Stimulated activated CD8-positive, alpha-beta memory T cell treated with anti-CD3 and anti-CD28 coated beads, Interleukin-7, amount 100 ng/mL, for 1 hour (primary cell): ENCODE measurements around the gene IGFBP1.
"Not testable (repeated sequence)": the region's sequence is repeated elsewhere in the genome, so short reads cannot be mapped to it uniquely, and the experiment has no call there.

Experiments used
- DNase-seq, 2 donors: peaks; one replicate each; pipeline ENCODE4 v3.0.0-alpha.2; 2020; ENCODE audit warnings: low read depth in 2 of 2

IGFBP1 gene

DNA sequence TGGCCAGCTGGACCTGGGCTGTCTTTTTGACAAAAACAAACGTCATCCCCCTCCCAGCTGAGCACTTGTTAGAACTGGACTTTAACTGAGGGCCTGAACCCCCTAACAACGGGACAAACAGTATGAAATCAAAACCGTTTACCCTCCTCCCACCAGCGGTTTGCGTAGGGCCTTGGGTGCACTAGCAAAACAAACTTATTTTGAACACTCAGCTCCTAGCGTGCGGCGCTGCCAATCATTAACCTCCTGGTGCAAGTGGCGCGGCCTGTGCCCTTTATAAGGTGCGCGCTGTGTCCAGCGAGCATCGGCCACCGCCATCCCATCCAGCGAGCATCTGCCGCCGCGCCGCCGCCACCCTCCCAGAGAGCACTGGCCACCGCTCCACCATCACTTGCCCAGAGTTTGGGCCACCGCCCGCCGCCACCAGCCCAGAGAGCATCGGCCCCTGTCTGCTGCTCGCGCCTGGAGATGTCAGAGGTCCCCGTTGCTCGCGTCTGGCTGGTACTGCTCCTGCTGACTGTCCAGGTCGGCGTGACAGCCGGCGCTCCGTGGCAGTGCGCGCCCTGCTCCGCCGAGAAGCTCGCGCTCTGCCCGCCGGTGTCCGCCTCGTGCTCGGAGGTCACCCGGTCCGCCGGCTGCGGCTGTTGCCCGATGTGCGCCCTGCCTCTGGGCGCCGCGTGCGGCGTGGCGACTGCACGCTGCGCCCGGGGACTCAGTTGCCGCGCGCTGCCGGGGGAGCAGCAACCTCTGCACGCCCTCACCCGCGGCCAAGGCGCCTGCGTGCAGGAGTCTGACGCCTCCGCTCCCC lies at the start of gene IGFBP1:
Gene IGFBP1 (plus strand): TSS at position 304 of the 808 bp plus-strand sequence. CDS start 165 bp downstream, at position 469.
- DNase-seq, result no peak

GRCh38 chr7:45838852-45839251 lies 49.4 kb upstream of the IGFBP1 start:
- not testable (repeated sequence) for DNase-seq

GRCh38 chr7:45841926-45842717 lies 46.2 kb upstream of the IGFBP1 start:
- DNase-seq, result not testable (repeated sequence)

- DNase-seq, result not testable (repeated sequence)
Measured at GRCh38 chr7:45846536-45846935, 41.8 kb upstream of the IGFBP1 start.

DNA sequence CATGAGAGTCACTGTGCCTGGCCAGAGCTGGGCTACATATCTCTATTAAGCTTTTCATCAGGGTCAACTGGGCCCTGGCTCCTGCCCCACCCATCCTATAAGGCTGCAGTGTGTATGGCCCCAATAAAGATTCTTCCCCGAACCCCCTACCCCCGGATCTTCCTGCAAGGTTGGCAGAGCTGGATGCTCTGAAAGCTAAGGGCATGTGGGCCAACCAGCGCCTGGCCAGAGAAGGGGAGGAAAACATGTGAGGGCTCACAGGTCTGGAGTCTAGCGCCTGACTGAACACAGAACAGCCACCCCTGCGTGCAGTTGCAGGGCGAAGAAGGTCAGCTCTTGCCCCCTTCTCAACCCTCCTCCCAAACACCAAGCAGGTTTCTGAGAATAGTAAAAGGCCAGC lies 39.6 kb upstream of the IGFBP1 start:
- DNase-seq, result not testable (repeated sequence)

GRCh38 chr7:45852984-45853383 lies 35.3 kb upstream of the IGFBP1 start:
- DNase-seq, result not testable (repeated sequence)

DNA sequence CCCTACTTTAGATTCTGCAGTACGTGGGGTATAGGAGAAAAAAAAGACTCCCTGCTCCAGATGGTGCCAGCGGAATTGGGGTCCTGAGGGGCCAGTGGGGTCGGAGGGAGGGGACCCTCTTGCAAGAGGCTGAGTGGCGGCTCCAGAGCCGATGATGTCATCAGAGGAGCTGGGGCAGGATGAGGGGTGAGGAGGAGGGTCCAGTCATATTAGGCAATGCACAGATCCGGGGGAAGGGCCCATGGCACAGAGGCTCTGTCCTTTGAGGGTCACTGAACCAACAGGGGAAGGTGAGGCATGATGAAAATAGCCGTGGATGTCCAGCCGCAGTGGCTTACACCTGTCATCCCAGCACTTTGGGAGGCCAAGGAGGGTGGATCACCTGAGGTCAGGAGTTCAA lies 34.8 kb upstream of the IGFBP1 start:
- DNase-seq, result not testable (repeated sequence)

GRCh38 chr7:45855680-45856079 lies 32.6 kb upstream of the IGFBP1 start:
- not testable (repeated sequence) for DNase-seq

- DNase-seq, result not testable (repeated sequence)
Measured at GRCh38 chr7:45856888-45857287, 31.4 kb upstream of the IGFBP1 start.

GRCh38 chr7:45863715-45864114 lies 24.6 kb upstream of the IGFBP1 start:
- DNase-seq, result no peak

DNA sequence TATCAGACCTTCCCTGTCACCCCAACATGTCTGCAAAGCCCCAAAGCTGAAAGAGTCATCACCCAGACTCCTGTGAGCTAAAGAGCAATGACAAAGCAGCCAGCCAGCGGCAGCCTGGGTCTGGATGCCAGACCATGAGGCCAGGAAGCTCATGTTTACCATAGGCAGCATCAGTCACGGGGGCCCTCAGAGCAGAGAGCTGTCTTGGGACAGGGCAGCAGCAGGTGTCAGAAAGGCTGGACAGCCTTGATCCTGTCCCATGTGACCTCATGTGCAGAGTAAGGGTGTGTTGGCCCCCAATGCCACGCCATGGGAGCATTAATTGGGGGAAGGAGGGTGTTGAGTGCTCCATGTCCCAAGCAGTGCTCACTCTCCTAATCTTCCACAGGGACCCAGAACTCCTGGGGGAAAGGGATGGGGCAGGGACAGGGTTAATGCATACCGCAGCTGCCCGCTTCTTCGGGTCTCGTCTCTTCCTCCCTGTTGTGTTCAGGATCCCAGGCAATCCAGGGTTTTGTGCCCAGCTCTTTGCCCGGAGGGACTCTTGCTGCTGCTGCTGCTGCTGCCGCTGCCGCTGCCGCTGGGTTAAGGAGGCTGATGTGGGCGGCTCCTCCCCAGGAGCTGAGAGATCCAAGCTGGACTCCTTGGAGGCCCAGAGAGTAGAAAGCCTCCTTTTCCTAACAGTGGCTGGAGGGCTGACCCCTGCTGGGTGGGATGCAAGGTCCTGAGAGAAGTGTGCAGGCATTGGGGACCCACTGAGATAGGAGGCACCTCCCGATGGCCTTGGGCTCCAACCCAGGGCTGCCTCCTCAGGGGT lies 22.5 kb upstream of the IGFBP1 start:
- no peak for DNase-seq

DNA sequence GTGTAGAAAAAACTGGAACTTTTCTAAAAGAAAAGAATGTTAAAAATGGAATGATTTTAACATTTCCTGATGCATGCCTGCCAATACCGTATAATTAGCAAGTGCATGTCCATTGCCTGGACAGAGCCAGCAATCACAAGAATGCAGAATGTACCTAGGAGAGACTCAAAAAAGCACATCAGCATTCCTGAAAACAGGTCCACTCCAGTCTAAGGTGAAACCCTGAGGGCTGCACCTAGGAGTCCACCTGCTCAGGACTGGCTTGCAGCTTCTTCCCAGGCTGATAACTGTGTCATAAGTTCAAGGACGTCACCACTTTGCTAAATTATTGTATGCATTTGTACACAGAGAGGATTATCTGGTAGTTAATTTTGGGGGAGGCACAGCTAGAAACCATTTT lies 20.8 kb upstream of the IGFBP1 start:
- DNase-seq, result no peak

DNA sequence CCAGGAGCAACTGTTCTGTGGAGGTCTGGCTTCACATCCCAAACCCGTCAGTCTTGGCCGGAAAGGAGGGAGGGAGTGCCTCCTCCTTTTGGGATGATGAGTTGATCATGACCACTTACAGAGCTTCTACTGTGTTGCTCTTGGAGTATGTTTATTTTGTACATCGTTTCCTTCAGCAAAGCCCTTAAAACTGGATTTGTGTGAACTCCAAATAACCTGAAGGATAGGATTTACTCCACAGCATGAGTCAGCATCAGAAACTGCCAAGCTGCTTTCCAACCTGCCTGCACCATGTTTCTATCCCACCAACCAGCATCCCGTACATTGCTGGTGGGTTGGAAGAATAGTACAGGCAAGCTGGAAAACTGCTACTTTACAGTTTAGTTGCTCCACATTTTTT lies 18.9 kb upstream of the IGFBP1 start:
- no peak for DNase-seq

GRCh38 chr7:45872116-45873034 lies 15.9 kb upstream of the IGFBP1 start:
- DNase-seq, result no peak

- DNase-seq, result no peak
Measured at GRCh38 chr7:45873035-45873354, 15.3 kb upstream of the IGFBP1 start, which contains the start of gene CCDC201. Gene CCDC201 (minus strand): TSS chr7:45873082. CDS start chr7:45873007, 75 bp downstream.

- DNase-seq, result no peak
Measured at GRCh38 chr7:45873355-45873754, 14.9 kb upstream of the IGFBP1 start.

GRCh38 chr7:45874408-45875131 lies 13.7 kb upstream of the IGFBP1 start:
- no peak for DNase-seq

DNA sequence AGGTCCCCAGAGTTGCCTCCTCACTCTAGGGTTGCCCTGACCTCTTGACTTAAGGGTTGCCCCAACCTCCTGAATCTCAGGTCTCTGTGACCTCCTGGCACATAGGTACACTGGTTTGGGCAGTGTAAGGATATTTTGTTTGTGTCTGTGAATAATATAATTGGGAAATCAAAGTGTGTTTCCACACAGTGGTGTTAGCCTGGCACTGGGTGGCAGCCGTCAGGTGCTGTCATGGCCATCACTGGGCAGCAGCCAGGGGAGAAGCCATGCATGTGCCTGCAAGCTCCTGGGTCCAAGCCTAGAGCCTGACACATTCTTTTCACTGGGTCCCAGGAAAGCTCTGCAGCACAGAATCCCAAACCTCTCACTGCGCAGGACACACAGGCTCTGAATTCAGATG lies 11.8 kb upstream of the IGFBP1 start:
- no peak for DNase-seq

- DNase-seq, result no peak
Measured at GRCh38 chr7:45878457-45879144, 9.7 kb upstream of the IGFBP1 start.

GRCh38 chr7:45880433-45880860 lies 7.8 kb upstream of the IGFBP1 start:
- no peak for DNase-seq
